H1 (cell line): ENCODE measurements around the gene SOHLH2. TPM values are rescaled to one million over a fixed set of nuclear protein-coding genes. Genes with fewer than 3 reads are reported as not detected.

ENCODE experiments used
- CTCF ChIA-PET: fragments of 300-600 bp; sonication (Branson Sonifier 250); formaldehyde crosslinking; loops from one replicate; lab custom pipeline; 2021; ENCODE audit not compliant: partially characterized antibody; lab: Charles Lee
- POLR2A ChIA-PET: fragments of 300-600 bp; sonication (Branson Sonifier 250); formaldehyde crosslinking; loops from one replicate; lab custom pipeline; 2021; ENCODE audit warnings: inconsistent platforms; ENCODE audit not compliant: partially characterized antibody; lab: Charles Lee
- DNase-seq, 2 experiments: peaks; one replicate each; pipeline versions ENCODE4 v3.0.0 to v3.0.0-alpha.2; 2010 to 2022; ENCODE audit warnings: low spot score in 2 of 2, low read depth in 1 of 2, mixed read lengths in 1 of 2
- FAIRE-seq: peaks from 2 replicates; lab custom pipeline; 2011; peaks lifted over from hg19 to GRCh38; lab: Jason Lieb, UNC
- H2AFZ ChIP-seq: 2 replicates; pipeline ENCODE4 v1.8.1; 2012; ENCODE audit warnings: low read length, inconsistent platforms
- H2AK5ac ChIP-seq: 2 replicates; pipeline ENCODE4 v1.6.1; 2013; ENCODE audit warnings: low read depth, low read length
- H2BK120ac ChIP-seq: replicated peaks from 2 replicates; pipeline ENCODE3; 2013; ENCODE audit warnings: low read depth, low read length, inconsistent platforms
- H2BK12ac ChIP-seq: 2 replicates; pipeline ENCODE4 v1.6.1; 2013; ENCODE audit warnings: low read depth, low read length
- H2BK15ac ChIP-seq: 2 replicates; pipeline ENCODE4 v1.6.1; 2013; ENCODE audit warnings: low read length
- H2BK20ac ChIP-seq: 2 replicates; pipeline ENCODE4 v1.6.1; 2013; ENCODE audit warnings: low read length
- H2BK5ac ChIP-seq: 2 replicates; pipeline ENCODE4 v1.6.1; 2013; ENCODE audit warnings: low read depth, low read length
- H3K14ac ChIP-seq: 2 replicates; pipeline ENCODE4 v1.6.1; 2013; ENCODE audit warnings: inconsistent platforms; ENCODE audit not compliant: insufficient read length
- H3K18ac ChIP-seq: 2 replicates; pipeline ENCODE4 v1.6.1; 2013; ENCODE audit warnings: low read length; ENCODE audit errors: extremely low read depth
- H3K23ac ChIP-seq: 2 replicates; pipeline ENCODE4 v1.6.1; 2013; ENCODE audit warnings: inconsistent platforms; ENCODE audit not compliant: insufficient read length
- H3K23me2 ChIP-seq: 2 replicates; pipeline ENCODE4 v1.6.1; 2013; ENCODE audit warnings: low read depth, low read length
- H3K27ac ChIP-seq: 2 replicates; pipeline ENCODE4 v1.6.1; 2011; ENCODE audit warnings: low read depth, low read length, inconsistent platforms
- H3K27me3 ChIP-seq, 4 experiments: replicated peaks in 1 of 4; 1 replicate in 1 of 4; 2 replicates in 3 of 4; pipeline versions ENCODE4 v1.6.1 to v1.8.1; 2011 to 2013; ENCODE audit warnings: low read length in 3 of 4, mild to moderate bottlenecking in 3 of 4, inconsistent platforms in 2 of 4, mixed read lengths in 2 of 4, moderate library complexity in 1 of 4; ENCODE audit not compliant: control insufficient read depth in 3 of 4, insufficient read depth in 3 of 4; ENCODE audit errors: extremely low read depth in 1 of 4
- H3K36me3 ChIP-seq, 4 experiments: 2 replicates each; pipeline versions ENCODE4 v1.6.1 to v1.8.1; 2011 to 2013; ENCODE audit warnings: mild to moderate bottlenecking in 4 of 4, low read length in 3 of 4, moderate library complexity in 2 of 4, control low read depth in 1 of 4, inconsistent platforms in 1 of 4; ENCODE audit not compliant: insufficient read depth in 4 of 4, control insufficient read depth in 2 of 4
- H3K4ac ChIP-seq: replicated peaks from 2 replicates; pipeline ENCODE3; 2013; ENCODE audit warnings: low read length, low read depth, mixed read lengths, inconsistent platforms; ENCODE audit not compliant: insufficient read length
- H3K4me1 ChIP-seq, 4 experiments: replicated peaks in 1 of 4; 1 replicate in 1 of 4; 2 replicates in 3 of 4; pipeline versions ENCODE4 v1.6.1 to v1.8.1; 2011 to 2013; ENCODE audit warnings: low read length in 3 of 4, inconsistent platforms in 2 of 4, mixed read lengths in 1 of 4; ENCODE audit not compliant: insufficient read depth in 4 of 4, control insufficient read depth in 3 of 4
- H3K4me2 ChIP-seq, 2 experiments: 2 replicates each; pipeline versions ENCODE4 v1.6.1 to v1.8.1; 2011 to 2013; ENCODE audit warnings: low read depth in 2 of 2, low read length in 2 of 2, control low read depth in 1 of 2, inconsistent platforms in 1 of 2, mild to moderate bottlenecking in 1 of 2; ENCODE audit not compliant: insufficient read depth in 1 of 2
- H3K4me3 ChIP-seq, 4 experiments: fragments of 200-600, 300-600 bp in 1 of 4; sonication (generic), shearing (Covaris generic), sonication (Bioruptor Twin) in 1 of 4; 2 replicates each; pipeline versions ENCODE4 v1.5.1 to v1.8.1; 2011 to 2016; ENCODE audit warnings: low read length in 4 of 4, low read depth in 3 of 4, control low read depth in 2 of 4, inconsistent platforms in 2 of 4, mild to moderate bottlenecking in 2 of 4, mixed read lengths in 1 of 4, moderate library complexity in 1 of 4; ENCODE audit not compliant: insufficient read depth in 2 of 4; ENCODE audit errors: extremely low read depth in 1 of 4
- H3K56ac ChIP-seq: replicated peaks from 2 replicates; pipeline ENCODE3; 2013; ENCODE audit warnings: low read depth, mild to moderate bottlenecking, mixed read lengths, low read length, inconsistent platforms; ENCODE audit not compliant: insufficient read length
- H3K79me1 ChIP-seq: 2 replicates; pipeline ENCODE4 v1.6.1; 2013; ENCODE audit warnings: low read depth, low read length, control low read depth
- H3K79me2 ChIP-seq, 2 experiments: 2 replicates each; pipeline versions ENCODE4 v1.6.1 to v1.8.1; 2012 to 2013; ENCODE audit warnings: low read length in 2 of 2, mild to moderate bottlenecking in 2 of 2, inconsistent platforms in 1 of 2; ENCODE audit not compliant: insufficient read depth in 2 of 2, control insufficient read depth in 1 of 2
- H3K9ac ChIP-seq, 4 experiments: replicated peaks in 1 of 4; 1 replicate in 1 of 4; 2 replicates in 3 of 4; pipeline versions ENCODE4 v1.6.1 to v1.8.1; 2011 to 2013; ENCODE audit warnings: low read depth in 3 of 4, low read length in 3 of 4, control low read depth in 2 of 4, mild to moderate bottlenecking in 2 of 4, moderate library complexity in 2 of 4, inconsistent platforms in 1 of 4; ENCODE audit errors: extremely low read depth in 1 of 4
- H3K9me3 ChIP-seq, 2 experiments: 2 replicates each; pipeline versions ENCODE4 v1.6.1 to v1.8.1; 2012 to 2013; ENCODE audit warnings: mild to moderate bottlenecking in 2 of 2, moderate library complexity in 2 of 2, control low read depth in 1 of 2, inconsistent platforms in 1 of 2, low read depth in 1 of 2, low read length in 1 of 2, mixed read lengths in 1 of 2; ENCODE audit not compliant: insufficient read depth in 2 of 2
- H4K20me1 ChIP-seq, 2 experiments: replicated peaks in 1 of 2; 2 replicates each; pipeline versions ENCODE3 to v1.8.1; 2011 to 2013; ENCODE audit warnings: inconsistent platforms in 2 of 2, low read length in 2 of 2, mild to moderate bottlenecking in 1 of 2; ENCODE audit not compliant: insufficient read depth in 2 of 2, control insufficient read depth in 1 of 2
- H4K5ac ChIP-seq: 2 replicates; pipeline ENCODE4 v1.6.1; 2013; ENCODE audit warnings: low read length, low read depth, mixed read lengths, inconsistent platforms; ENCODE audit not compliant: insufficient read length
- H4K8ac ChIP-seq: 2 replicates; pipeline ENCODE4 v1.8.0; 2013; ENCODE audit warnings: mild to moderate bottlenecking, moderate library complexity, low read length, inconsistent platforms; ENCODE audit not compliant: insufficient read depth; ENCODE audit errors: extremely low read depth
- H4K91ac ChIP-seq: replicated peaks from 2 replicates; pipeline ENCODE3; 2013; ENCODE audit warnings: low read length, mixed read lengths, inconsistent platforms; ENCODE audit not compliant: insufficient read length
- polyA plus RNA-seq, 7 experiments: library from polyadenylated mRNA; depleted of rRNA in 3 of 7; stranded (reverse) in 5 of 7; unstranded in 2 of 7; fragments of >200 nt in 5 of 7; fragments of 200-250 nt in 2 of 7; gene quantifications; 1 replicate in 5 of 7; 2 replicates in 1 of 7; 4 replicates in 1 of 7; pipeline versions ENCODE4 v1.2.1 to v1.2.3, GENCODE V29; 2011 to 2013; ENCODE audit warnings: missing spikeins in 2 of 7, mixed read lengths in 2 of 7
- total RNA-seq: library from RNA; stranded (reverse); fragmentation: NEBNext Ultra II Directional; extraction: Animal tissue kit (Norgen Biotek cat#: 25700); gene quantifications from 2 replicates; pipeline ENCODE4 v1.2.1, GENCODE V29; 2021
- TF ChIP-seq, protein P1 (sequence below): IDR thresholded peaks from 2 replicates; pipeline ENCODE4 v1.6.1; 2012; ENCODE audit warnings: inconsistent platforms
- TF ChIP-seq, protein P2 (sequence below): IDR thresholded peaks from 2 replicates; pipeline ENCODE4 v1.6.1; 2012; ENCODE audit warnings: inconsistent platforms

Gene SOHLH2
- total and polyA plus RNA-seq, 2 of the 8 experiments (the other 6 are each of a cell fraction or from before 2014, with no cell fraction given): 6.8 to 10.3 TPM

DNA sequence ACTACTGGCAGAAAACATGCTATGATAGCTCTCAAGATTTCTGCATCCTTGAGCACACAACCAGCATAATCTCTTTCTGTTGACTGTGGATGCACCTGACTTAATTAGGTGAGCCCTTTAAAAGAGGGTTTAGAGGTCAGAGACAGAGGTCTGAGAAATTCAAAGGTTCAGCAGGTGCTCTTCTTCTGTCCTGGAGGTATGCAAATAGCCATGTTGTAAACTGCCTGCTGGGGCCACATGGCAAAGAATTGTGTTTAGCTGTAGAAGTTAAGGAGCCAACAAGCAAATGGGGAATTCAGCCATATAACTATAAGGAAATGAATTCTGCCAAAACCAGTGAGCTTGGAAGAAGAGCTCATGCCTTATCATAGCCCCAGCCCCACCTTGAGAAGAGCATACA is 71.6 kb downstream of the SOHLH2 start:
- H2BK20ac ChIP-seq: no peak overlapping the region
- H4K91ac ChIP-seq: no peak overlapping the region
- H3K14ac ChIP-seq: no peak overlapping the region
- no peaks in the 10 kb centered on the region for H3K79me2 ChIP-seq
- ChIA-PET CTCF (no interaction called here), POLR2A (interaction anchor here (1.7 kb wide), 1 partner anchor 12 kb away, joined by 4 read pairs; no protein-coding TSS in a partner anchor)
- FAIRE-seq: peak; percentile 78
- H2AK5ac ChIP-seq: no peak overlapping the region
- DNase-seq: no peak
- no peaks in the 10 kb centered on the region for H4K20me1 ChIP-seq
- H4K5ac ChIP-seq: no peak overlapping the region
- no peak overlapping the region for H2AFZ ChIP-seq
- no peaks in the 10 kb centered on the region for H3K23me2 ChIP-seq
- no peaks in the 10 kb centered on the region for H3K9me3 ChIP-seq
- H3K23ac ChIP-seq: no peak overlapping the region
- H3K36me3 ChIP-seq: no peaks in the 10 kb centered on the region
- H3K27ac ChIP-seq: no peak overlapping the region
- H3K56ac ChIP-seq: no peak overlapping the region
- no peak overlapping the region for H2BK15ac ChIP-seq
- no peaks in the 10 kb centered on the region for H3K79me1 ChIP-seq
- no peak overlapping the region for H3K18ac ChIP-seq
- no peak overlapping the region for H3K4me3 ChIP-seq
- no peak overlapping the region for H2BK12ac ChIP-seq
- no peak overlapping the region for H3K4ac ChIP-seq
- no peak overlapping the region for H2BK120ac ChIP-seq
- H2BK5ac ChIP-seq: no peak overlapping the region
- TF ChIP-seq, protein P1, sequence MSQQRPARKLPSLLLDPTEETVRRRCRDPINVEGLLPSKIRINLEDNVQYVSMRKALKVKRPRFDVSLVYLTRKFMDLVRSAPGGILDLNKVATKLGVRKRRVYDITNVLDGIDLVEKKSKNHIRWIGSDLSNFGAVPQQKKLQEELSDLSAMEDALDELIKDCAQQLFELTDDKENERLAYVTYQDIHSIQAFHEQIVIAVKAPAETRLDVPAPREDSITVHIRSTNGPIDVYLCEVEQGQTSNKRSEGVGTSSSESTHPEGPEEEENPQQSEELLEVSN: no peak
- TF ChIP-seq, protein P2, sequence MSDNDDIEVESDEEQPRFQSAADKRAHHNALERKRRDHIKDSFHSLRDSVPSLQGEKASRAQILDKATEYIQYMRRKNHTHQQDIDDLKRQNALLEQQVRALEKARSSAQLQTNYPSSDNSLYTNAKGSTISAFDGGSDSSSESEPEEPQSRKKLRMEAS: peak; percentile 57
- no peaks in the 10 kb centered on the region for H3K27me3 ChIP-seq
- H3K4me2 ChIP-seq: no peak overlapping the region; a peak in 1 of 4 replicates
- H3K9ac ChIP-seq: no peak overlapping the region
- no peak overlapping the region for H4K8ac ChIP-seq
- H3K4me1 ChIP-seq: peaks cover 0 to 4% (median 0%) of the 10 kb centered on the region in 4 experiments; a peak in 1 of 7 replicates
